HCT116 (cell line): ENCODE measurements around the gene ALDH1L1. TPM values are rescaled to one million over a fixed set of nuclear protein-coding genes. Genes with fewer than 3 reads are reported as not detected.

Experiments used
- ATAC-seq: fragments of 200-7000 bp; cut with Tn5 transposase; 2 replicates; pipeline ENCODE4 v1.9.1; 2020; ENCODE audit warnings: mild to moderate bottlenecking, moderate library complexity
- BruUV-seq: library from RNA; stranded (reverse); fragments of 400-500 nt; replicated peaks from 2 replicates; lab custom pipeline; 2021; lab: Mats Ljungman, UMichigan
- CTCF ChIA-PET: fragments of 300-600 bp; sonication (Branson Sonifier 250); formaldehyde crosslinking; loops from one replicate; lab custom pipeline; 2021; ENCODE audit warnings: antibody characterized with exemption; lab: Charles Lee
- POLR2A ChIA-PET: fragments of 300-600, 350-600 bp; sonication (Branson Sonifier 250); formaldehyde crosslinking; loops from one replicate; lab custom pipeline; 2021; ENCODE audit warnings: antibody characterized with exemption; lab: Charles Lee
- RAD21 ChIA-PET, 2 experiments: fragments of 300-600 bp; sonication (Branson Sonifier 250); formaldehyde crosslinking; loops; one replicate each; lab custom pipeline; 2023; ENCODE audit warnings: low total read pairs in 2 of 2; ENCODE audit not compliant: uncharacterized antibody in 2 of 2, unreplicated experiment in 2 of 2, low non-redundant PET in 1 of 2; lab: Charles Lee
- DNase-seq: peaks from one replicate; pipeline ENCODE4 v3.0.0-alpha.2; 2010; ENCODE audit warnings: low read depth, low spot score
- H2AFZ ChIP-seq: fragments of 200-600 bp; shearing (Covaris generic), sonication (generic); 2 replicates; pipeline ENCODE4 v1.6.1; 2017; ENCODE audit warnings: low read depth, mixed run types, mixed read lengths, antibody characterized with exemption, low read length; ENCODE audit not compliant: poor library complexity, severe bottlenecking
- H3K27ac ChIP-seq: 2 replicates; pipeline ENCODE4 v1.5.1; 2012; ENCODE audit warnings: low read depth, low read length
- H3K27me3 ChIP-seq: fragments of 200-600 bp; sonication (generic); 2 replicates; pipeline ENCODE4 v1.6.1; 2016; ENCODE audit warnings: mixed run types, low read length, mixed read lengths; ENCODE audit not compliant: insufficient read depth
- H3K36me3 ChIP-seq, 2 experiments: fragments of 200-500 bp in 1 of 2; fragments of 200-600 bp in 1 of 2; sonication (Bioruptor generic) in 1 of 2; sonication (generic) in 1 of 2; 2 replicates each; pipeline versions ENCODE4 v1.5.1 to v1.6.1; 2014 to 2016; ENCODE audit warnings: low read length in 2 of 2, inconsistent platforms in 1 of 2, mixed read lengths in 1 of 2, mixed run types in 1 of 2; ENCODE audit not compliant: insufficient read depth in 2 of 2, control insufficient read depth in 1 of 2
- H3K4me1 ChIP-seq, 2 experiments: fragments of 200-600 bp in 1 of 2; sonication (generic) in 1 of 2; 2 replicates each; pipeline versions ENCODE4 v1.5.1 to v1.6.1; 2012 to 2017; ENCODE audit warnings: low read length in 2 of 2, inconsistent platforms in 1 of 2, mild to moderate bottlenecking in 1 of 2, mixed read lengths in 1 of 2, mixed run types in 1 of 2, moderate library complexity in 1 of 2; ENCODE audit not compliant: insufficient read depth in 2 of 2, control insufficient read depth in 1 of 2
- H3K4me2 ChIP-seq: fragments of 200-600 bp; sonication (generic); 2 replicates; pipeline ENCODE4 v1.6.1; 2017; ENCODE audit warnings: mixed run types, low read length, mixed read lengths
- H3K4me3 ChIP-seq, 2 experiments: fragments of 200-600 bp in 1 of 2; sonication (generic) in 1 of 2; replicated peaks in 1 of 2; 2 replicates each; pipeline ENCODE4 v1.5.1; 2011 to 2016; ENCODE audit warnings: low read length in 2 of 2, control low read depth in 1 of 2, low read depth in 1 of 2, mild to moderate bottlenecking in 1 of 2, mixed read lengths in 1 of 2, mixed run types in 1 of 2
- H3K79me2 ChIP-seq: fragments of 200-600 bp; sonication (generic); 2 replicates; pipeline ENCODE4 v1.6.1; 2017; ENCODE audit warnings: mild to moderate bottlenecking, mixed run types, low read length, moderate library complexity, mixed read lengths; ENCODE audit not compliant: insufficient read depth
- H3K9ac ChIP-seq: fragments of 200-600 bp; sonication (generic); 2 replicates; pipeline ENCODE4 v1.6.1; 2016; ENCODE audit warnings: low read length, mixed read lengths
- H3K9me2 ChIP-seq: fragments of 200-600 bp; sonication (generic), shearing (Covaris generic); 2 replicates; pipeline ENCODE4 v1.6.1; 2017; ENCODE audit warnings: mixed run types, mild to moderate bottlenecking, moderate library complexity; ENCODE audit not compliant: insufficient read depth
- H3K9me3 ChIP-seq, 2 experiments: fragments of 200-500 bp in 1 of 2; fragments of 200-600 bp in 1 of 2; sonication (Bioruptor generic) in 1 of 2; sonication (generic) in 1 of 2; 2 replicates each; pipeline ENCODE4 v1.6.1; 2014 to 2017; ENCODE audit warnings: low read length in 2 of 2, mixed read lengths in 2 of 2, inconsistent platforms in 1 of 2, low read depth in 1 of 2, mild to moderate bottlenecking in 1 of 2, mixed run types in 1 of 2, moderate library complexity in 1 of 2; ENCODE audit not compliant: control insufficient read depth in 1 of 2, insufficient read depth in 1 of 2
- H4K20me1 ChIP-seq: fragments of 200-600 bp; sonication (generic), shearing (Covaris generic); 2 replicates; pipeline ENCODE4 v1.6.1; 2017; ENCODE audit warnings: mixed run types, mild to moderate bottlenecking, moderate library complexity; ENCODE audit not compliant: insufficient read depth
- CBX3 ChIP-seq: IDR thresholded peaks from 2 replicates; pipeline ENCODE4 v1.6.1; 2012; ENCODE audit warnings: low read depth
- CEBPB ChIP-seq: IDR thresholded peaks from 2 replicates; pipeline ENCODE4 v1.6.1; 2012; ENCODE audit warnings: low read depth
- EZH2 ChIP-seq: fragments of 200-600 bp; sonication (generic); IDR thresholded peaks from 2 replicates; pipeline ENCODE4 v1.6.1; 2017; ENCODE audit warnings: antibody characterized with exemption, mixed run types
- EZH2phosphoT487 ChIP-seq: fragments of 200-600 bp; IDR thresholded peaks from 2 replicates; pipeline ENCODE4 v1.6.1; 2018; ENCODE audit warnings: antibody characterized with exemption, borderline replicate concordance
- FOSL1 ChIP-seq: IDR thresholded peaks from 2 replicates; pipeline ENCODE4 v1.6.1; 2012; ENCODE audit warnings: low read depth
- MAX ChIP-seq: IDR thresholded peaks from 2 replicates; pipeline ENCODE4 v1.6.1; 2012
- POLR2AphosphoS5 ChIP-seq: IDR thresholded peaks from 2 replicates; pipeline ENCODE4 v1.6.1; 2011; ENCODE audit warnings: mild to moderate bottlenecking, low read depth, low read length, moderate library complexity
- SIN3A ChIP-seq: IDR thresholded peaks from 2 replicates; pipeline ENCODE4 v1.6.1; 2012; ENCODE audit warnings: low read depth
- SP1 ChIP-seq: IDR thresholded peaks from 2 replicates; pipeline ENCODE4 v1.6.1; 2012; ENCODE audit warnings: low read depth
- SRF ChIP-seq: IDR thresholded peaks from 2 replicates; pipeline ENCODE4 v1.6.1; 2012; ENCODE audit warnings: low read depth
- YY1 ChIP-seq: IDR thresholded peaks from 2 replicates; pipeline ENCODE4 v1.6.1; 2011; ENCODE audit warnings: low read length, low read depth, moderate library complexity, mild to moderate bottlenecking; ENCODE audit not compliant: insufficient replicate concordance; ENCODE audit errors: extremely low read depth
- intact Hi-C: fragments of 100-400 bp; cut with micrococcal nuclease; formaldehyde crosslinking; loops from 2 replicates; pipeline ENCODE4 v1.10.0; 2022
- total RNA-seq: library from RNA; stranded (reverse); gene quantifications from one replicate; pipeline ENCODE4 v1.2.1, GENCODE V29; 2021; ENCODE audit not compliant: unreplicated experiment
- TF ChIP-seq, protein P1 (sequence below): IDR thresholded peaks from 2 replicates; pipeline ENCODE4 v1.6.1; 2011; ENCODE audit warnings: mild to moderate bottlenecking, low read length, moderate library complexity; ENCODE audit not compliant: insufficient replicate concordance; ENCODE audit errors: extremely low read depth

The ALDH1L1 gene
- total RNA-seq, 1 experiment from 2014 or later: 0.81 TPM

DNA sequence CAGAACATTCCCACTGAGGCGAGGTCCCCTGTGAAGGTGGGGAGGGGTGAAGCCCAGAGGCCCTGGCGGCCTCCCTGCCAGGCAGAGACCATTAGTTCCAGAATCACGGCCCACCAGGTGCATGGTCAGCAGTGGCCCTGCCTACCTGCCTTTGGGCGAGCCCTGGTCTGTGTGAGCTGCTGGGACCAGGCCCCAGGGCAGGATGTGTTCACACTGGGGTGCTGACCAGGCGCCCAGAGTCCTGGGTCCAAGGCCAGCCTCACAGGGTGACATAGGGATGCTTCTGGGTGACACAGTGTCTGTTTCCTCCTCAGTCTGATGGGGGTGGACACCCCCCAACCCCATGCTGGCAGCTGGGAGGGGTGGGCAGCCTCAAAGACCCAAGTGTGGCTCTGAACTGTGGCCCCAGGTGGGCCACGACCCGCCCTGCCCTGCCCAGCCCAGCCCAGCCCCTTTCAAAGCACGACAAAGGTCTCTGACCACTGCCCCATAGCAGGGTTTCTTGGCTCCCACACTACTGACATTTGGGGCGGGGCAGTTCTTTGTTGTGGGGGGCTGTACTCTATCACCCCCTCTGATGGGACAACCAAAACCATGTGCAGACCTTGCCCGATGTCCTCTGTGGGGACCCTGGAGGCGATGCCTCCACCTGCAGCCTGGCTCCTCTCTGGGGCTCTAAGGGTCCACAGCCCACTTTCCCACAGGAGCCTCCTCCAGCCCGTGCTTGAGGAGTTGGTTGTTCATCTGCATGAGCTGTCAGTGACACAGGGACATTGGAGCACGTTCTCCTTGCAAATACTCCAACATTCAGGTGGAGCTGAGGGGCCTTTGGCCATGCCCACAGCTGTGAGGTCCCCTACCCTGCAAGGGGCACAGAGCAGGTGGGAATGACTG, 51.6 kb downstream of the ALDH1L1 start:
- H3K4me1 ChIP-seq: peaks cover 0 to 4% of the 10 kb centered on the region in 2 experiments; a peak in 1 of 4 replicates
- BruUV-seq: no TSS peak
- POLR2A ChIA-PET: no interaction called here
- TF ChIP-seq SRF (no peak), POLR2AphosphoS5 (no peak), CBX3 (no peak), SIN3A (no peak), FOSL1 (no peak), SP1 (no peak), EZH2 (no peak), CEBPB (no peak), YY1 (no peak), EZH2phosphoT487 (no peak), MAX (no peak)
- TF ChIP-seq, protein P1, sequence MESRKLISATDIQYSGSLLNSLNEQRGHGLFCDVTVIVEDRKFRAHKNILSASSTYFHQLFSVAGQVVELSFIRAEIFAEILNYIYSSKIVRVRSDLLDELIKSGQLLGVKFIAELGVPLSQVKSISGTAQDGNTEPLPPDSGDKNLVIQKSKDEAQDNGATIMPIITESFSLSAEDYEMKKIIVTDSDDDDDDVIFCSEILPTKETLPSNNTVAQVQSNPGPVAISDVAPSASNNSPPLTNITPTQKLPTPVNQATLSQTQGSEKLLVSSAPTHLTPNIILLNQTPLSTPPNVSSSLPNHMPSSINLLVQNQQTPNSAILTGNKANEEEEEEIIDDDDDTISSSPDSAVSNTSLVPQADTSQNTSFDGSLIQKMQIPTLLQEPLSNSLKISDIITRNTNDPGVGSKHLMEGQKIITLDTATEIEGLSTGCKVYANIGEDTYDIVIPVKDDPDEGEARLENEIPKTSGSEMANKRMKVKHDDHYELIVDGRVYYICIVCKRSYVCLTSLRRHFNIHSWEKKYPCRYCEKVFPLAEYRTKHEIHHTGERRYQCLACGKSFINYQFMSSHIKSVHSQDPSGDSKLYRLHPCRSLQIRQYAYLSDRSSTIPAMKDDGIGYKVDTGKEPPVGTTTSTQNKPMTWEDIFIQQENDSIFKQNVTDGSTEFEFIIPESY: no peak
- no peaks in the 10 kb centered on the region for H4K20me1 ChIP-seq
- H3K27ac ChIP-seq: no peak overlapping the region
- intact Hi-C loops: no loop called here
- no peak overlapping the region for H3K9ac ChIP-seq
- no peaks in the 10 kb centered on the region for H3K79me2 ChIP-seq
- H2AFZ ChIP-seq: no peak overlapping the region
- no peak overlapping the region for H3K4me2 ChIP-seq
- H3K4me3 ChIP-seq: no peak overlapping the region
- CTCF ChIA-PET: interaction anchor here (1.5 kb wide), 1 partner anchor 14 kb away, joined by 3 read pairs; no protein-coding TSS in a partner anchor
- ATAC-seq (no peak), DNase-seq (no peak)
- H3K27me3 ChIP-seq: no peaks in the 10 kb centered on the region
- RAD21 ChIA-PET: no interaction called here
- no peaks in the 10 kb centered on the region for H3K9me3 ChIP-seq
- H3K36me3 ChIP-seq: no peaks in the 10 kb centered on the region
- H3K9me2 ChIP-seq: no peaks in the 10 kb centered on the region
